GM21717 (cell line): ENCODE measurements around the gene EIF5A.

Source experiments
- ATAC-seq: cut with Tn5 transposase; IDR thresholded peaks from one replicate; pipeline ENCODE4 v1.9.1; 2021; ENCODE audit warnings: mild to moderate bottlenecking, moderate library complexity; ENCODE audit not compliant: unreplicated experiment

Gene EIF5A

DNA sequence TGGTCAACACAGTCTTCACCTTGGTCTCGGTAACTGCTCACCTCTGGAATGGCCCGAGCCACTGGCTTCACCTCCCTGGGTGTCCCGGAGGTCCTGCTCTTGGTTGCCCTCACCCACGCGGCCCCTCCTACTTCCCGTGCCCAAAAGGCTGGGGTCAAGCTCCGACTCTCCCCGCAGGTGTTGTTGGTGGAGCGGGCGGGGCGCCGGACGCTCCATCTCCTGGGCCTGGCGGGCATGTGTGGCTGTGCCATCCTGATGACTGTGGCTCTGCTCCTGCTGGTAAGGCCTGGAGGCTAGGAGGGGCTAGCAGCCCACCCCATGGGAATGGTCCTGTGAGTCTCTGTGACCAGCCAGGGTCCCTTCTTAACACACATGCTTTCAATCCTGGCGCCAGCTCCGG lies 22.5 kb upstream of the EIF5A start:
- no peak for ATAC-seq

DNA sequence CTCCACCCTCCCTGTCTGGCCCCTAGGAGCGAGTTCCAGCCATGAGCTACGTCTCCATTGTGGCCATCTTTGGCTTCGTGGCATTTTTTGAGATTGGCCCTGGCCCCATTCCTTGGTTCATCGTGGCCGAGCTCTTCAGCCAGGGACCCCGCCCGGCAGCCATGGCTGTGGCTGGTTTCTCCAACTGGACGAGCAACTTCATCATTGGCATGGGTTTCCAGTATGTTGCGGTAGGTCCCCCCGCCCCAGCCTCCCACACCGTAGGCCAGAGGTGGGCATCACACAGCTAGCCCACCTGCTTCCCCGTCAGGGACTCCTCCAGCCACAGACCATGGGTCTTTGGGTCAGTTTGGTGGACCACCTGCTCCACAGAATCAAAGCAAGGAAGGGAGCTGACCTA lies 21.7 kb upstream of the EIF5A start:
- ATAC-seq, result no peak

DNA sequence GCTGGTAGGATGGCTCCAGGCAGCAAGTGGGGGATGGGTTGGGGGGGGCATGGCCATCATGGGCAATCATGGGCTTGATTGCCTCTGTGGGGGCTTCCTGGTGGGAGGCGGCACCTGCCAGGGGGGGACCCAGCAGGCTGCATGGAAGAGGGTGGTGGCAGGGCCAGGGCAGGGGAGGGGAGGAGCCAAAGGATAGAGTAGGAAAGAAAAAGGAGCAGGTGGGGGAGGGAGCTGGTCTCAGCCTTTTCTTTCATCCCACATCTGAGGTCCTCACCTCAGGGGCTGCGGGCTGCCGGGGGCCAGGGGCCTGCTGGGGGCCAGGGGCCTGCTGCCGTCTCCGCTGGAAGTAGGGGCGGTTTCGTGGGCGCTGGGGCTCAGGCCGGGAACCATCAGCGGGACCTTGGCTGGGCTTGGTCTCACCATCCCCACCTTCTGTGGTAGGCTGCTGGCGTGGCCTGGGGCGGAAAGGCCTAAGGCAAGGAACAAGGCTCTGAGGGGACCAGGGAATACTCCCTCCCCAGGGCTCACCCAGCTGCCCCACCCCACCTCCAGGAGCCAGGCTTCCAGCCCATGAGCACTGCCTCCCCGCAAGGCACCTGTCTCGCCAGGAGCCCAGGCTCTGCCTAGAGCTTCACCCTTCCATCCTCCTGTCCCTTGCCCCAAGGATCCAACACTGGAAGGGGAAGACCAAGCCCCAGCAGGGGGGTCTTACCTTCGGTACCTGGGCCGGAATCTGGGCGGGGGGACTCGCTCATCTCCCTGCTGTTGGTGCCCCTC lies 18.0 kb upstream of the EIF5A start:
- no peak for ATAC-seq

DNA sequence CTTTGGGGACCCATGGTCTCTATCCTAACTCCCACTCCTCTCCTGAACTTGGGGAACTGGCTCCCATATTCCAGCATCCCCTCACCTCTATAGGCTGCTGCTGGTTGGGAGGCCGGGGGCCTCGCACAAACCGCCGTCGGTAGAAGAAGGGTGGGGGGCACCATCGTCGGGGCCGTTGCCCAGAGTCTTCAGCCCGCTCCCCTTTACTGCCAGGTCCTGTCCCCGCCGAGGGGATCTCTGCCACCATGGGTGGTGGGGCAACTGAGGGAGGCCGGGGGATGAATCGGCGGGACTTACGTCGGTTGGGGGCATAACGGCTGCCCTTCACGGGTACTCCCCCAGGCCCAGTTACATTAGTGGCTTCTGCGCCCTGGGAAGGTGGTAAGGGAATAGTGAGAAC lies 17.3 kb upstream of the EIF5A start:
- no peak for ATAC-seq

DNA sequence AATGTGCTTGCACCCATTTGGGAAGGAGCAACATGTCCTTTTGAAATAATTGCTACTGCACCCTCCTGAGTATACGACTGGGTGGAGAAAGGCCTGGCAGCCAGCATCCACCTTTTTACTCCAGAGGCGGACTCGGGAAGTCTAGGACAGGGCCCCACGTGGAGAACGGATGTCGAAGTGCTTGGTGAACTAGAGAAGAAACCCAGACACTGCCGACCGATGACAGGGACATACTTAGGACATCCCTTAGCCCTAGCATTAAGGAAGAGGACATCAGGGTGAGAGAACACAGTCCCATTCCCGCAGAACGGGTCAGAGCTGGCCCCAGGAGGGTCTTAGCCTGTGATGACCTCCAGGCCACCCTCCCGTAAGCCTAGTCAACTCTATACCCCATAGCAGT lies 16.7 kb upstream of the EIF5A start:
- ATAC-seq, result no peak

DNA sequence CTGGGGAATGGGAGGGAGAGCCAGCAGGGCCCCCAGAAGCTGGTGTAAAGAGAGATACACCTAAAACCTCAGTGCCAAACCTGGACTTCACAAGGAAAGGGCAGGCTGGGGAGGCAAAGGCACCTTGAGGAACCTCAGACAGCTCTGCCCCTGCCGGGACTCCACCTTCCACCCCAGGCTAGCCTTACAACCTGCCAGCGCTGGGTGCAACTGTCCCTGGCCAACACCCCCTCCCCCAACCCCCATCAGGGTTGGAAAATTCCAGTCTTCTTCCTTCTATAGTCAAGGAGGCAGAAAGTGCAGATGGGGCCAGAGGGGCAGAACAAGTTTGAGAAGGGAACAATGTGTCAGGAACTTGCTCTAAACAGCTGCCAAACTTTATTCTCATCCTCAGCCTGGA lies 15.2 kb upstream of the EIF5A start:
- ATAC-seq, result no peak

DNA sequence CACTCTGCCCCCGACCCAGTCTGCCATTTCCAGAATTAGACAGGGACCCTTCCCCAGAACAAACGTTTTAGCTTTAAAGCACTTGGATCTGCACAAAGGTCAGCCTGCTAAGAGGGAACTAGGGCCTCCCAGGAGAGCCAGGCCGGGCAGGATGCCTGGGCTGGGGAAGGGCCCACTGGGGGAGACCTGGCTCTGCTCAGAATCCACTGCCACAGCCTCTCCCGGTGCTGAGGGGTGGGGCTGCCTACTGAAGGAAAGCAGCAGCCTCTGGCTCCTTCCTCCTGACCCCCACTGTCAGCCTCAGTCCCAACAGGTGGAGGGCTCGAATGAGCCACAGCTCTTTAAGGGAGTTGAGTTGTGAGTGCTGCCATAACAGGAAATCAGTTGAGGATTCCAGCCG lies 14.7 kb upstream of the EIF5A start:
- ATAC-seq, result no peak

DNA sequence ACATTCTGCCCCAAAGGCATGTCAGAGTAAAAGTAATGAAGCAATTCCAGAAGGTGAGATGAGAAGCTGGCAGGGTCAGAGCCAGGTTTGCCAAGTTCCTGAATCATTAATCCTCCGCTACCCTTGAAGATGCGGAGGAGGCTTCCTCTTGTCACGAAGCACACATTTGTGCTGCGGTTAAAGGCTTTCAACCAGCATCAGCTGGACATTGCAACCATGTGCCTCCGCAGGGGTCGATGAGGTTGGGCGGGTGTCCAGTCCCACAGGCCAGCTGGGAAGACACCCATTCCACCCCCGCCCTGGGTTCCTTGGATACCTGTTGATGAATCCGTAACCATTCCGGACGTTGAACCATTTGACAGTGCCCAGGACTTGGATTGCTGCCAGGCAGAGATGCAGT lies 14.3 kb upstream of the EIF5A start:
- no peak for ATAC-seq

DNA sequence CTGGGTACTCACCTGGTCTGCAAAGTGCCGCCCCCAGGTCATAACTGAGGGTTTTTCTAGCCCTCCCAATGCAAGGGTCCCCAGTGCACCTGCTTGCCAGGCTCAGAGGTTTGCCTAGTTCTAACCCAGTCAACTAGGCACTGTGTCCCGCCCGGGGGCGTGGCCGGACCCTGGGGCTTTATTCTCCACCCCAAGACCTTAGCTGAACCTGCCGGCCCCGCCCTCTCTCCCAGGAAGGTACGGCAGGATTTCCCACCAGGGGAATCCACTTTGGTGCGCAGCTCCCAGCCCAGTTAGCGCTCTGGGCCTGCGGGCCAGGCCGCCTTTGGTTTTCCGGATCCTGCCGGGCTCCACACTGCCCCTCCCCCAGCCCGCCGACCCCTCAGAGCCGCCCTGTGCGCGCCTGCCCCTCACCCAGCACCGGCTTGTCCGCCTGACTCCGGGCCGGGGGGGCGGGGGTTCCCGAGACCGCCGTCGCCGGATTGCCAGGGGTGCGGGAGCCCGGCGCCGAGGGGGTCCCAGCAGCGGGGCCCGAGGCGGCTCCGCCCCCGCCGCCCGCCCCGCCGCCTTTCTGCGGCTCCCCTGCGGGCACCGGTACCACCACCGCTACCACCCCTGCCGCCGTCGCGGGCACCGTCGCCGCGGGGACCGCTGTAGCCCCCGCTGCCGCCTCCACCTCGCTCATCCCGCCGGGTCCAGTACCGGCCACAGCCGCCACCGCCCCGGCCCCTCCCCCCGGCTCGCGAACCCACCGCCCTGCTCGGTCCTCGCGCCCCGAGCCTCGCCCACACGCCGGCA lies 13.4 kb upstream of the EIF5A start:
- ATAC-seq, result no peak

DNA sequence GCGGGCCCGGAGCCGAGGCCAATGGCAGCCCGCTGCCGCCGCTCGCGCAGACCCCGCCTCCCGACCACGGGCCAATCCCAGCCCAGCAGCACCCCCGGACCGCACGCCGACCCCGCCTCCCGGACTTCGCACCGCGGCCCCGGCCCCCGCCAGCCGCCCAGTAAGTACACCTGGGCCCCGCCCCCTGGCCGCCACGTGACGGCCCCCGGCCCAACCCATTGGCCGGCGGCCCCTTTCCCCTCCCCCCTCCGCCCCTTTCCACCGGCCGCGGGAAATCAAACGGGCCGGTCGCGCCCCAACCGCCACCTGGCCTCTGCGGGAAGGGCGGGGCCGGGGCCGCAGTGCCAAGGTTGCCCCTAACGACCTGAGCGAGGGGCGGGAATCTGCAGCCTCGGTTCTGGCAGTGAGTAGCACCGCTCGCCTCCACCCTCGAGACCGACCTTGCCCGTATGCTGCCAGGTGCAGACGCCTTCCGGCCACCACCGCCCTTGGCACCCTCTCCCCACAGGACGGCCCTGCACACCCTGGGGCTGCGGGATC lies 12.7 kb upstream of the EIF5A start, which contains the start of gene YBX2:
YBX2 (minus strand) TSS at position 26 of the 540 bp plus-strand sequence. CDS start 139 bp downstream, outside the sequence.
- no peak for ATAC-seq

DNA sequence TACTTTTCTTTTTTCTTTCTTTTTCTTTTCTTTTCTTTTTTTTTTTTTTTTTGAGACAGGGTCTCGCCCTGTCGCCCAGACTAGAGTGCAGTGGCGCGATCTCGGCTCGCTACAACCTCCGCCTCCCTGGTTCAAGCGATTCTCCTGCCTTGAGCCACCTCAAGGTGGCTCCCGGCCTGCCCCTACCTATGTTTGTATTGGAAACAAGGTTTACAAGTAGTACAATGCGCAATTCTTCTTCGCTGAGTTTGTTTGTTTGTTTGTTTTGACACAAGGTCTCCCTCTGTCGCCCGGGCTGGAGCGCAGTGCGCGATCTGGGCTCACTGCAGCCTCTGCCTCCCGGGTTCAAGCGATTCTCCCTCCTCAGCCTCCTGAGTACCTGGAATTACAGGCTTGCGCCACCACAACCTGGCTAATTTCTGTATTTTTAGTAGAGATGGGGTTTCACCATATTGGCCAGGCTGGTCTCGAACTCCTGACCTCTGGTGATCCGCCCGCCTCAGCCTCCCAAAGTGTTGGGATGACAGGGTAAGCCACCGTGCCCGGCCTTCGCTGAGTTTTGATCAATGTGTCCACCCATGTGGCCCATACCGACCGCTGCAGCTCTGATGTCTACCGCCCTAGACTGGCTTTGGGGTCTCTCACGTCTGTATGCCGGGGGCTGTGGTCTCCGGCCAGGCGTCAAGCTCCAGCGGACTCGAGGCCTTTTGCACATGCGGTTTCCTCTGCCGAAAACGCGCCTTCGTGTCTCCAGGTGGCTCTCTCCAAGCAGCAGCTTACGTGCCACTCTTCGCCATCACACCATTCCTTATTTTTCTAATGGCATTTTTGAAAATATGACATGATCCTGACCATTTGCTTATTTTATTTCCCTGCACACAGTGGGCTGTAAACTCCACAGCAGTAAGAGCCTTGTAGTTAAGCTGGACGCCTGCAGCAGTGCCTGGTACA lies 11.9 kb upstream of the EIF5A start:
- no peak for ATAC-seq

DNA sequence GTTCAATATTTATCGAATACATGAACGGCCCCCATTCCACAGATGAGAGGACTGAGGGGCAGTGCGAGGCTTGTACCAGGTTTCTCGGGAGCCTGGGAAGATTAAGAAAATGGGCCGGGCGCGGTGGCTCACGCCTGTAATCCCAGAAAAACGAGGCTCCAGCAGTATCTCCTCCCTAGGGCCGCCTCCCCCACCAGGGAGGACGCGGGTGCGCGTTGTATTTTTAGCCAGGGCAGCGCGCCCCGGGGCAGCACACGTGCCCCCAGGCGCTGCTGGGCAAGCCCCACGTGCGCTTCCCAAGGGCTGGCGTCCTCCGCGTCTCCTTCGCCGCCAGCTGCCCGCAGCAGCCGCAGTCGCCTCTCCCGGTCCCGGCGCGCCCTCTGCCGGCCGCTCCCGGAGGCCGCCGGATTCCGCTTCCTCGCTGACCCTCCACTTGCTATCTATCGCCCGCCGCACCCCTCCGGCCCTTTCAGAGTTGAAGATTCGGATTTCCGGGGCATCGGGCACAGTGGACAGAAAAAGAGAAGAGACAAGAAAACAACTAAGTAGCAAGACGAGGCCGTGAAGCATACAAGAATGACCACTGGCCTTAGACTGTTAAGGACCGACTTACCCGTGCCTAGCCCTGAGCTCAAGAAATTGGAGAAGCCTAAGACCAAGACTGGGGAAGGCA lies 11.1 kb upstream of the EIF5A start:
- no peak for ATAC-seq

DNA sequence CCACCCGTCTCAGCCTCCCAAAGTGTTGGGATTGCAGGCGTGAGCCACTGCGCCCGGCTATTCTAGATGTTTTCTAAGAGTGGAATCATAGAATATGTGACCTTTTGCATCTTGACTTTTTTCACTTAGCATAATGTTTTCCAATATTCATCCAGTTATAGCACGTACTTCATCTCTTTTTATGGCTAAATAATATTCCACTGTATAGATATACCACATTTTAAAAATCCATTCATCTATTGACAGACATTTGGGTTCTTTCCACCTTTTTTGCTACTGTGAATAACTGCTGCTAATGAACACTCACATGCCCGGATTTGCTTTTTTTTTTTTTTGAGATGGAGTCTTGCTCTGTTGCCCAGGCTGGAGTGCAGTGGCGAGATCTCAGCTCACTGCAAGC lies 3.2 kb upstream of the EIF5A start:
- no peak for ATAC-seq

DNA sequence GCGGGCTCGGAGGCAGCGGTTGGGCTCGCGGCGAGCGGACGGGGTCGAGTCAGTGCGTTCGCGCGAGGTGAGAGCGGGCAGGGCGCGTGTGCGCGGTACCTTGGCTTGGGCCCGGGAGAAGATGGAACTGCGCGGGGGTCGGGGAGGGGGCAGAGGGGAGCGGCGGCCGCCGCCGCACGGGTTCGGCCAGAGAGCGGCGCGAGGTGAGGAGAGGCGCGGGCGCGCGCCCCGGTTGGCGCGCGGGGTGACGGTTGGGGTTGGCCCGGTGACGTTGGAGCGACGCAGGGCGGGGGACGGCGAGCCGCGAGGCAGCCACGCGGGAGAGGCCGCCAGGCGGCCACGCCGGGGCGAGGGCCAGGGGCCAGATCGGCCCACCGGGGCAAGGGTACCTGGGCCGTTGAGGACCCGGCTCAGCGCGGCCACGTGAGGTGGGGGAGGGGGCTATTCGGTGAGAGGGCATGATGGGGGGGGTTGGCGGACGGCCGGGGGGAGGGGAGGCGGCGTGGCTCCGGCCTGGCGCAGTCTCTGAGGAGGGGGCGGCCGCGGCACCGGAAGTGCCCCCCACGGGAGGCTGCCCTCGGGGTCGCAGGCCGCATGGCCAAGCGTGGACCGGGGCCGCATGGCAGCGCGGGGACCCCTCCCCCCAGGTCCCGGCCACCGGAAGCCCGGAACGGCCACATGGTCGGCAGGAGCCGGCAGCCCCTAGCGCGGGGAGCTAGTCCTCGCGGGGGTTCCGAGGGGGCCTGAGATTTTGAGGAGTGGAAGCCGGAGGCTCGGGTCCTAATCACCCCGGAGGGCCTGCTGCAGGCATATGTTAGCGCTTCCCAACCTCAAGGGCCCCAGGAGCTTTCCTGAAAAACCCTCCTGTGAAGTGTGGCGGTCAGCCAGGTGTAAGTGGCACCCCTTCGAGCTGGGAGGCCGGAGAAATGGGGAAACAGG lies 527 bp downstream of the EIF5A start:
- peak; percentile 9 for ATAC-seq

DNA sequence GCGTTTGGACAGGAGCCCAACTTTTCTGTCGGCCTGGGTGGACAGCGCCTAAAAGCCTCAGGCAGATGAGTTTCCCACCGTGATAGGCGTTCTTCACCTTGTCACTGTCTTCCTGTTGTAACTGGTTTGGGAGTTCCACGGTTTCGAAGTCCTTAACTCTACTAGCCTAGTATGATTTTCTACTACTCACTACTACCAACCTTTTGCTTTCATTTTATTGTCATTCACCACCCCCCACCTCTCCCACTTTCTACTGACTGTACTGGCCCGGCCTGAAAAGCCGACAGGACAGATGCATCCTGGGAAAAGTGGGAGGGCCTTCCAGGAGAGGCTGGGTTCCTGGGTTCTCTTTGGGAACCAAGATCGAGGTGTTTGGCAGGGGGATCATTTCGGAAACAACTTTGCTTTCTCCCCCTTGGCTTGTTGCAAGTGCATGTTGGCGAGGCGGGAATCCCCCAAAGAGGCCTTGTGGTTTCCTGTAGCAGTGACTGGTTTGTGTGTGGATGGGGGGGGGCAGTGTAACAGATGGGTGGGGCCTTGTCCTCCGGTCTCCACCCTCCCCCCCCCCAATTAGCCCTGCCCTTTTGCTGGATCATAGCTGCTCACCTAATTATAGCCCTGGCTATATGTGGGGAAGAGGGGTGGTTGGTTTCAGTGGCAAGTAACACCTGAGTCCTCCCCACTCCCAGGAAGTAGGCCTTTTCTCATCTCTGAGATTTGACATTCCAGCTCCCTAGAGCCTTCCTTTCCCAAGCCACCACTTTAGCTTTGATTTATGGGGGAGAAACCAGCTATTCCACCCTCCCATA lies 1.4 kb downstream of the EIF5A start:
- no peak for ATAC-seq

DNA sequence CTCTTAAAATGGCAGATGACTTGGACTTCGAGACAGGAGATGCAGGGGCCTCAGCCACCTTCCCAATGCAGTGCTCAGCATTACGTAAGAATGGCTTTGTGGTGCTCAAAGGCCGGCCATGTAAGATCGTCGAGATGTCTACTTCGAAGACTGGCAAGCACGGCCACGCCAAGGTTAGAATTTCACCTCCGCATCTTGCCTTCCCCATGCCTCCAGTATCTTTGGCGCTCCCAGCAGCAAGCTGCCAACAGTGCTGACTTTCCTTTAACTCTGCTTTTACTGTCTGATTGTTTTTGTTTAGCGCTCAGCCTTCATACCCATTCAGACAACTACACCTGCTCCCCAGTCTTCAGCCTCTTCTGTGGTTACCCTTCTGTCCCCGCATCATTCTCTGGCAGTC lies 2.2 kb downstream of the EIF5A start:
- ATAC-seq, result no peak

DNA sequence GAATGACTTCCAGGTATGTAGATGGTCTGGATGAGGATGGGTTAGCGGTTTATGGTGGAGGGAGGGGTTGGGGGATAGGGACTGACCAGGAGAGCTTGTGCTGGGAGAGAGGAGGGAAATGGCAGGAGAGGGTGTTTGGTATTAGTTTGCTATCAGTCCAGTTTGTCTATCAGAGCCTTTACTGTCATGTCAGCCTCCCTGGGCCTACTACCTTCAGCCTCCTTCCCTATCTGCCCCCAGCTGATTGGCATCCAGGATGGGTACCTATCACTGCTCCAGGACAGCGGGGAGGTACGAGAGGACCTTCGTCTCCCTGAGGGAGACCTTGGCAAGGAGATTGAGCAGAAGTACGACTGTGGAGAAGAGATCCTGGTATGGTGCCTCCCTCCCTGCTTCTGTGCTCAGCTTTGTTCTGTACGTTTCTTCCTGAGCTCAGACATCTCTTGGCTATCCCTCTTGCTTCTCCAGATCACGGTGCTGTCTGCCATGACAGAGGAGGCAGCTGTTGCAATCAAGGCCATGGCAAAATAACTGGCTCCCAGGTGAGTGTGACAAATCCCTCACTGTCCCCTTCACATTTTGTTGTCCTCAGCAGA lies 3.8 kb downstream of the EIF5A start:
- ATAC-seq, result no peak
